Caco-2 (cell line): ENCODE data around the gene DLG2. TPM values are rescaled to one million over a fixed set of nuclear protein-coding genes. Genes with fewer than 3 reads are reported as not detected.

Source experiments
- BruUV-seq: library from RNA; stranded (reverse); fragments of 400-500 nt; replicated peaks from 2 replicates; lab custom pipeline; 2021; lab: Mats Ljungman, UMichigan
- CTCF ChIA-PET: fragments of 300-600 bp; sonication (Branson Sonifier 250); formaldehyde crosslinking; loops from one replicate; lab custom pipeline; 2022; ENCODE audit warnings: antibody characterized with exemption; lab: Charles Lee
- POLR2A ChIA-PET: fragments of 300-600 bp; sonication (Branson Sonifier 250); formaldehyde crosslinking; loops from one replicate; lab custom pipeline; 2022; ENCODE audit warnings: antibody characterized with exemption; lab: Charles Lee
- DNase-seq, 2 experiments: peaks; one replicate each; pipeline versions ENCODE4 v3.0.0 to v3.0.0-alpha.2; 2020 to 2022
- H3K27me3 ChIP-seq: replicated peaks from 2 replicates; pipeline ENCODE4 v1.6.0; 2011; ENCODE audit warnings: low read length; ENCODE audit not compliant: control insufficient read depth, insufficient read depth
- H3K36me3 ChIP-seq: 2 replicates; pipeline ENCODE4 v1.5.1; 2011; ENCODE audit warnings: low read length; ENCODE audit not compliant: control insufficient read depth, insufficient read depth
- H3K4me1 ChIP-seq: fragments of 250-450 bp; sonication (Bioruptor Pico); 2 replicates; pipeline ENCODE4 v1.5.1; 2020; ENCODE audit warnings: mild to moderate bottlenecking
- H3K4me3 ChIP-seq: 2 replicates; pipeline ENCODE4 v1.5.1; 2011; ENCODE audit warnings: low read depth, mild to moderate bottlenecking, control low read depth, low read length
- H3K9me3 ChIP-seq: fragments of 250-450 bp; sonication (Bioruptor Pico); 2 replicates; pipeline ENCODE4 v1.5.1; 2020; ENCODE audit warnings: mild to moderate bottlenecking, moderate library complexity
- H3K27ac Mint-ChIP-seq: one replicate; pipeline ENCODE4 v1.8.0; 2022; ENCODE audit warnings: mixed read lengths; ENCODE audit not compliant: unreplicated experiment
- H3K27me3 Mint-ChIP-seq: one replicate; pipeline ENCODE4 v1.8.0; 2022; ENCODE audit warnings: mixed read lengths; ENCODE audit not compliant: insufficient read depth, unreplicated experiment
- H3K36me3 Mint-ChIP-seq: one replicate; pipeline ENCODE4 v1.8.0; 2022; ENCODE audit warnings: mild to moderate bottlenecking, mixed read lengths; ENCODE audit not compliant: insufficient read depth, unreplicated experiment
- H3K4me1 Mint-ChIP-seq: one replicate; pipeline ENCODE4 v1.8.0; 2022; ENCODE audit warnings: low read depth, mixed read lengths; ENCODE audit not compliant: unreplicated experiment
- H3K4me3 Mint-ChIP-seq: one replicate; pipeline ENCODE4 v1.8.0; 2022; ENCODE audit warnings: mild to moderate bottlenecking, moderate library complexity, mixed read lengths; ENCODE audit not compliant: unreplicated experiment
- H3K9me3 Mint-ChIP-seq: one replicate; pipeline ENCODE4 v1.8.0; 2022; ENCODE audit warnings: mixed read lengths; ENCODE audit not compliant: unreplicated experiment
- CTCF ChIP-seq, 2 experiments: fragments of 200-600 bp in 1 of 2; IDR thresholded peaks; 1 replicate in 1 of 2; 2 replicates in 1 of 2; pipeline versions ENCODE4 v1.5.1 to v1.8.0; 2011 to 2022; ENCODE audit warnings: antibody characterized with exemption in 1 of 2, control low read depth in 1 of 2, inconsistent platforms in 1 of 2, low read depth in 1 of 2, low read length in 1 of 2, mild to moderate bottlenecking in 1 of 2, moderate library complexity in 1 of 2; ENCODE audit not compliant: insufficient read depth in 1 of 2, severe bottlenecking in 1 of 2, unreplicated experiment in 1 of 2
- intact Hi-C: fragments of 100-400 bp; cut with micrococcal nuclease; formaldehyde crosslinking; loops from one replicate; pipeline ENCODE4 v1.10.0; 2022; ENCODE audit not compliant: unreplicated experiment
- total RNA-seq: library from RNA; stranded (reverse); gene quantifications from 2 replicates; pipeline ENCODE4 v1.2.3, GENCODE V29; 2022

Gene DLG2
- total RNA-seq, 1 experiment from 2014 or later: 21.6 TPM

- peaks cover 10% of the 10 kb centered on the region for H3K4me1 Mint-ChIP-seq
- H3K9me3 Mint-ChIP-seq: no peaks in the 10 kb centered on the region
- H3K27me3 Mint-ChIP-seq: no peaks in the 10 kb centered on the region
- no peak for TF ChIP-seq CTCF (IDR thresholded peaks at IDR 0.05; ENCODE audit: insufficient read depth in 1 of 2, low read depth in 1 of 2, low read length in 1 of 2, severe bottlenecking in 1 of 2, unreplicated experiment in 1 of 2)
- ChIA-PET POLR2A (no interaction called here), CTCF (interaction anchor here (0.8 to 1.2 kb wide), 5 partner anchors 10 to 46 kb away, joined by 3 to 6 read pairs (median 4); no protein-coding TSS in a partner anchor)
- no peak overlapping the region for H3K4me3 Mint-ChIP-seq
- DNase-seq: no peak
- Histone ChIP-seq H3K9me3 (no peaks in the 10 kb centered on the region), H3K4me1 (peaks cover 9% of the 10 kb centered on the region), H3K4me3 (no peak overlapping the region), H3K36me3 (no peaks in the 10 kb centered on the region), H3K27me3 (no peaks in the 10 kb centered on the region)
- H3K27ac Mint-ChIP-seq: peak overlapping the region; percentile 82
- BruUV-seq: no TSS peak
- intact Hi-C loops: loop anchor here (1.0 to 2.0 kb wide), 3 partner anchors 16 to 729 kb away; no protein-coding TSS in a partner anchor
- no peaks in the 10 kb centered on the region for H3K36me3 Mint-ChIP-seq
Measured at GRCh38 chr11:84564867-84565184, 1062.3 kb downstream of the DLG2 start.

- Mint-ChIP-seq H3K9me3 (no peaks in the 10 kb centered on the region), H3K27me3 (no peaks in the 10 kb centered on the region), H3K36me3 (no peaks in the 10 kb centered on the region), H3K27ac (peak overlapping the region; percentile 82), H3K4me3 (peak overlapping the region; percentile 29), H3K4me1 (peaks cover 10% of the 10 kb centered on the region)
- no peak overlapping the region for H3K4me3 ChIP-seq
- no TSS peak for BruUV-seq
- intact Hi-C loops: loop anchor here (1.0 to 2.0 kb wide), 3 partner anchors 16 to 728 kb away; no protein-coding TSS in a partner anchor
- H3K36me3 ChIP-seq: no peaks in the 10 kb centered on the region
- DNase-seq: peak; percentile 75 to 83
- H3K4me1 ChIP-seq: peaks cover 13% of the 10 kb centered on the region
- no peaks in the 10 kb centered on the region for H3K9me3 ChIP-seq
- ChIA-PET POLR2A (interaction anchor here (0.5 kb wide), 1 partner anchor 26 kb away, joined by 3 read pairs; no protein-coding TSS in a partner anchor), CTCF (interaction anchor here (0.5 to 1.2 kb wide), 7 partner anchors 9 to 719 kb away, joined by 3 to 6 read pairs (median 3); no protein-coding TSS in a partner anchor)
- no peaks in the 10 kb centered on the region for H3K27me3 ChIP-seq
- peak; percentile 92 to 97 for TF ChIP-seq CTCF (IDR thresholded peaks at IDR 0.05; ENCODE audit: insufficient read depth in 1 of 2, low read depth in 1 of 2, low read length in 1 of 2, severe bottlenecking in 1 of 2, unreplicated experiment in 1 of 2)
Measured at GRCh38 chr11:84564180-84564866, 1062.8 kb downstream of the DLG2 start.

GRCh38 chr11:84563356-84563755 is 1063.8 kb downstream of the DLG2 start:
- intact Hi-C loops: no loop called here
- Mint-ChIP-seq H3K27me3 (no peaks in the 10 kb centered on the region), H3K27ac (peak overlapping the region; percentile 82), H3K4me1 (peaks cover 17% of the 10 kb centered on the region), H3K4me3 (no peak overlapping the region), H3K36me3 (peaks cover 4% of the 10 kb centered on the region), H3K9me3 (no peaks in the 10 kb centered on the region)
- TF ChIP-seq CTCF (IDR thresholded peaks at IDR 0.05; ENCODE audit: insufficient read depth in 1 of 2, low read depth in 1 of 2, low read length in 1 of 2, severe bottlenecking in 1 of 2, unreplicated experiment in 1 of 2): no peak
- Histone ChIP-seq H3K27me3 (no peaks in the 10 kb centered on the region), H3K36me3 (no peaks in the 10 kb centered on the region), H3K9me3 (no peaks in the 10 kb centered on the region), H3K4me1 (peaks cover 22% of the 10 kb centered on the region), H3K4me3 (no peak overlapping the region)
- DNase-seq: no peak
- no TSS peak for BruUV-seq
- POLR2A ChIA-PET: no interaction called here
- CTCF ChIA-PET: no interaction called here
